HCT116 (cell line): ENCODE measurements around the gene PHC3.

Experiments used
- ATF3 ChIP-seq: IDR thresholded peaks from 2 replicates; pipeline ENCODE4 v1.6.1; 2012
- CTCF ChIP-seq, 3 experiments: fragments of 200-600 bp in 1 of 3; sonication (generic) in 1 of 3; IDR thresholded peaks in 2 of 3; conservative IDR thresholded peaks in 1 of 3; 2 replicates each; pipeline ENCODE4 v1.5.1; 2012 to 2017; ENCODE audit warnings: low read depth in 2 of 3, low read length in 2 of 3, antibody characterized with exemption in 1 of 3, borderline replicate concordance in 1 of 3, control low read depth in 1 of 3, mild to moderate bottlenecking in 1 of 3, mixed read lengths in 1 of 3, mixed run types in 1 of 3, moderate library complexity in 1 of 3; ENCODE audit not compliant: insufficient read depth in 1 of 3
- EZH2 ChIP-seq: fragments of 200-600 bp; sonication (generic); IDR thresholded peaks from 2 replicates; pipeline ENCODE4 v1.6.1; 2017; ENCODE audit warnings: antibody characterized with exemption, mixed run types
- EZH2phosphoT487 ChIP-seq: fragments of 200-600 bp; IDR thresholded peaks from 2 replicates; pipeline ENCODE4 v1.6.1; 2018; ENCODE audit warnings: antibody characterized with exemption, borderline replicate concordance
- POLR2A ChIP-seq: IDR thresholded peaks from 2 replicates; pipeline ENCODE4 v1.7.0; 2011; ENCODE audit warnings: borderline replicate concordance; ENCODE audit not compliant: insufficient read depth, insufficient read length; ENCODE audit errors: extremely low read depth
- POLR2AphosphoS5 ChIP-seq: IDR thresholded peaks from 2 replicates; pipeline ENCODE4 v1.6.1; 2011; ENCODE audit warnings: mild to moderate bottlenecking, low read depth, low read length, moderate library complexity
- ZFX ChIP-seq: fragments of 450-650 bp; IDR thresholded peaks from 2 replicates; pipeline ENCODE4 v1.6.1; 2017

GRCh38 chr3:170049146-170050000 is 132.2 kb downstream of the PHC3 start:
- no peak for TF ChIP-seq CTCF (IDR thresholded peaks at IDR 0.05 in 2 of 3, conservative IDR thresholded peaks at IDR 0.05 in 1 of 3; ENCODE audit: borderline replicate concordance in 1 of 3, insufficient read depth in 1 of 3, low read depth in 2 of 3, low read length in 2 of 3)
- TF ChIP-seq ATF3 = no peak
- no peak for TF ChIP-seq POLR2A
- no peak for TF ChIP-seq EZH2phosphoT487
- TF ChIP-seq EZH2 = no peak
- no peak for TF ChIP-seq POLR2AphosphoS5
- TF ChIP-seq ZFX = no peak
